H9 (cell line): Measurements from ENCODE around the gene DGLUCY. TPM values are rescaled to one million over a fixed set of nuclear protein-coding genes. Genes with fewer than 3 reads are reported as not detected.
A peak's percentile ranks its signal among the peaks of the same experiment; 100 is the strongest.

Source experiments
- DNase-seq: peaks from one replicate; pipeline ENCODE4 v3.0.0-alpha.2; 2017
- H2AFZ ChIP-seq: one replicate; pipeline ENCODE4 v1.6.1; 2013; ENCODE audit warnings: mild to moderate bottlenecking, low read length, control low read depth, moderate library complexity
- H2AK5ac ChIP-seq: 2 replicates; pipeline ENCODE4 v1.6.1; 2013; ENCODE audit warnings: low read length, control low read depth, mixed read lengths; ENCODE audit not compliant: insufficient read length
- H2BK120ac ChIP-seq: one replicate; pipeline ENCODE4 v1.6.1; 2013; ENCODE audit warnings: low read depth, mild to moderate bottlenecking, low read length, control low read depth, inconsistent platforms; ENCODE audit not compliant: poor library complexity, severe bottlenecking
- H2BK12ac ChIP-seq: 2 replicates; pipeline ENCODE4 v1.6.1; 2013; ENCODE audit warnings: low read length, control low read depth, mixed read lengths, low read depth; ENCODE audit not compliant: insufficient read length
- H2BK15ac ChIP-seq: 2 replicates; pipeline ENCODE4 v1.6.1; 2013; ENCODE audit warnings: low read depth, low read length, control low read depth
- H2BK20ac ChIP-seq: one replicate; pipeline ENCODE4 v1.6.1; 2013; ENCODE audit warnings: low read depth, mild to moderate bottlenecking, low read length, control low read depth, inconsistent platforms; ENCODE audit not compliant: poor library complexity, severe bottlenecking
- H2BK5ac ChIP-seq: 2 replicates; pipeline ENCODE4 v1.6.1; 2013; ENCODE audit warnings: low read length, control low read depth, mixed read lengths; ENCODE audit not compliant: insufficient read length
- H3K14ac ChIP-seq: 2 replicates; pipeline ENCODE4 v1.6.1; 2013; ENCODE audit warnings: low read length, control low read depth; ENCODE audit not compliant: insufficient read depth
- H3K18ac ChIP-seq: 2 replicates; pipeline ENCODE4 v1.6.1; 2013; ENCODE audit warnings: low read depth, mild to moderate bottlenecking, mixed read lengths, low read length, control low read depth; ENCODE audit not compliant: insufficient read length
- H3K23ac ChIP-seq: 2 replicates; pipeline ENCODE4 v1.6.1; 2013; ENCODE audit warnings: low read length, control low read depth, mixed read lengths, low read depth; ENCODE audit not compliant: insufficient read length
- H3K23me2 ChIP-seq: 2 replicates; pipeline ENCODE4 v1.6.1; 2013; ENCODE audit warnings: low read depth, mild to moderate bottlenecking, mixed read lengths, low read length, control low read depth; ENCODE audit not compliant: insufficient read length, poor library complexity, severe bottlenecking
- H3K27ac ChIP-seq: 2 replicates; pipeline ENCODE4 v1.5.1; 2013; ENCODE audit warnings: low read length, control low read depth, mixed read lengths, low read depth; ENCODE audit not compliant: insufficient read length
- H3K27me3 ChIP-seq: 2 replicates; pipeline ENCODE4 v1.6.1; 2013; ENCODE audit warnings: low read length, control low read depth, inconsistent platforms; ENCODE audit not compliant: insufficient read depth
- H3K4ac ChIP-seq: 2 replicates; pipeline ENCODE4 v1.6.1; 2013; ENCODE audit warnings: low read depth, mild to moderate bottlenecking, control low read depth, inconsistent platforms, low read length, moderate library complexity
- H3K4me1 ChIP-seq: 2 replicates; pipeline ENCODE4 v1.6.1; 2013; ENCODE audit warnings: low read length, control low read depth, inconsistent platforms; ENCODE audit not compliant: insufficient read depth
- H3K4me2 ChIP-seq: 2 replicates; pipeline ENCODE4 v1.6.1; 2013; ENCODE audit warnings: low read length, control low read depth, mixed read lengths; ENCODE audit not compliant: insufficient read length, insufficient read depth
- H3K56ac ChIP-seq: 2 replicates; pipeline ENCODE4 v1.6.1; 2013; ENCODE audit warnings: low read depth, mild to moderate bottlenecking, mixed read lengths, low read length, control low read depth; ENCODE audit not compliant: insufficient read length
- H3K79me1 ChIP-seq: 2 replicates; pipeline ENCODE4 v1.6.1; 2013; ENCODE audit warnings: low read depth, mild to moderate bottlenecking, moderate library complexity, low read length, control low read depth, inconsistent platforms; ENCODE audit not compliant: insufficient read depth, poor library complexity, severe bottlenecking
- H3K79me2 ChIP-seq: 2 replicates; pipeline ENCODE4 v1.6.1; 2013; ENCODE audit warnings: low read length, control low read depth, inconsistent platforms; ENCODE audit not compliant: insufficient read depth
- H3K9ac ChIP-seq: 2 replicates; pipeline ENCODE4 v1.6.1; 2013; ENCODE audit warnings: low read length, control low read depth, mixed read lengths; ENCODE audit not compliant: insufficient read length; ENCODE audit errors: extremely low read depth
- H3K9me3 ChIP-seq: one replicate; pipeline ENCODE4 v1.6.1; 2013; ENCODE audit warnings: low read depth, low read length, inconsistent platforms; ENCODE audit not compliant: control insufficient read depth
- H3T11ph ChIP-seq: one replicate; pipeline ENCODE4 v1.6.1; 2013; ENCODE audit warnings: mild to moderate bottlenecking, low read length, control low read depth, inconsistent platforms
- H4K20me1 ChIP-seq: one replicate; pipeline ENCODE4 v1.6.1; 2013; ENCODE audit not compliant: control insufficient read depth, insufficient read length, insufficient read depth
- H4K5ac ChIP-seq: 2 replicates; pipeline ENCODE4 v1.6.1; 2013; ENCODE audit warnings: low read depth, mild to moderate bottlenecking, mixed read lengths, low read length, control low read depth; ENCODE audit not compliant: insufficient read length
- H4K8ac ChIP-seq: replicated peaks from 2 replicates; pipeline ENCODE4 v1.6.1; 2013; ENCODE audit warnings: low read length, control low read depth, mixed read lengths, low read depth; ENCODE audit not compliant: insufficient read length
- H4K91ac ChIP-seq: 2 replicates; pipeline ENCODE4 v1.6.1; 2013; ENCODE audit warnings: low read depth, mild to moderate bottlenecking, moderate library complexity, mixed read lengths, low read length, control low read depth; ENCODE audit not compliant: insufficient read length
- H3K27ac Mint-ChIP-seq, 3 experiments: 2 replicates in 2 of 3; 3 replicates in 1 of 3; pipeline ENCODE4 v1.8.0; 2020 to 2021; ENCODE audit warnings: mixed read lengths in 3 of 3, mild to moderate bottlenecking in 1 of 3, moderate library complexity in 1 of 3
- H3K27me3 Mint-ChIP-seq: 2 replicates; pipeline ENCODE4 v1.8.0; 2021; ENCODE audit warnings: low read depth, mild to moderate bottlenecking, moderate library complexity, mixed read lengths
- H3K36me3 Mint-ChIP-seq, 3 experiments: 2 replicates in 2 of 3; 3 replicates in 1 of 3; pipeline ENCODE4 v1.8.0; 2020 to 2021; ENCODE audit warnings: low read depth in 3 of 3, mixed read lengths in 3 of 3; ENCODE audit not compliant: insufficient read depth in 1 of 3
- H3K4me1 Mint-ChIP-seq, 2 experiments: 2 replicates each; pipeline ENCODE4 v1.8.0; 2020; ENCODE audit warnings: mixed read lengths in 2 of 2
- H3K4me3 Mint-ChIP-seq, 2 experiments: 2 replicates in 1 of 2; 3 replicates in 1 of 2; pipeline ENCODE4 v1.8.0; 2020 to 2021; ENCODE audit warnings: mild to moderate bottlenecking in 2 of 2, mixed read lengths in 2 of 2, moderate library complexity in 1 of 2
- H3K9me3 Mint-ChIP-seq, 2 experiments: 2 replicates in 1 of 2; 3 replicates in 1 of 2; pipeline ENCODE4 v1.8.0; 2020; ENCODE audit warnings: mild to moderate bottlenecking in 2 of 2, mixed read lengths in 2 of 2, moderate library complexity in 1 of 2
- WGBS: extraction: QIAGEN DNeasy Blood & Tissue Kit; methylation state at CpG from one replicate; pipeline ENCODE4 v1.1.7; 2013; ENCODE audit warnings: missing lambda C conversion rate, low lambda C conversion rate, mixed read lengths; ENCODE audit not compliant: insufficient read length; ENCODE audit errors: extremely low coverage; 5-methylcytosine and 5-hydroxymethylcytosine counted together
- total RNA-seq: library from RNA; stranded (reverse); gene quantifications from 2 replicates; pipeline ENCODE4 v1.2.1, GENCODE V29; 2021
- TF ChIP-seq, protein P1 (sequence below): fragments of 200-600 bp; sonication (generic); conservative IDR thresholded peaks from 3 replicates; pipeline ENCODE4 v1.8.0; 2021; ENCODE audit warnings: antibody characterized with exemption, mild to moderate bottlenecking

DGLUCY gene
- total RNA-seq, 1 experiment from 2014 or later = 29.6 TPM

DNA sequence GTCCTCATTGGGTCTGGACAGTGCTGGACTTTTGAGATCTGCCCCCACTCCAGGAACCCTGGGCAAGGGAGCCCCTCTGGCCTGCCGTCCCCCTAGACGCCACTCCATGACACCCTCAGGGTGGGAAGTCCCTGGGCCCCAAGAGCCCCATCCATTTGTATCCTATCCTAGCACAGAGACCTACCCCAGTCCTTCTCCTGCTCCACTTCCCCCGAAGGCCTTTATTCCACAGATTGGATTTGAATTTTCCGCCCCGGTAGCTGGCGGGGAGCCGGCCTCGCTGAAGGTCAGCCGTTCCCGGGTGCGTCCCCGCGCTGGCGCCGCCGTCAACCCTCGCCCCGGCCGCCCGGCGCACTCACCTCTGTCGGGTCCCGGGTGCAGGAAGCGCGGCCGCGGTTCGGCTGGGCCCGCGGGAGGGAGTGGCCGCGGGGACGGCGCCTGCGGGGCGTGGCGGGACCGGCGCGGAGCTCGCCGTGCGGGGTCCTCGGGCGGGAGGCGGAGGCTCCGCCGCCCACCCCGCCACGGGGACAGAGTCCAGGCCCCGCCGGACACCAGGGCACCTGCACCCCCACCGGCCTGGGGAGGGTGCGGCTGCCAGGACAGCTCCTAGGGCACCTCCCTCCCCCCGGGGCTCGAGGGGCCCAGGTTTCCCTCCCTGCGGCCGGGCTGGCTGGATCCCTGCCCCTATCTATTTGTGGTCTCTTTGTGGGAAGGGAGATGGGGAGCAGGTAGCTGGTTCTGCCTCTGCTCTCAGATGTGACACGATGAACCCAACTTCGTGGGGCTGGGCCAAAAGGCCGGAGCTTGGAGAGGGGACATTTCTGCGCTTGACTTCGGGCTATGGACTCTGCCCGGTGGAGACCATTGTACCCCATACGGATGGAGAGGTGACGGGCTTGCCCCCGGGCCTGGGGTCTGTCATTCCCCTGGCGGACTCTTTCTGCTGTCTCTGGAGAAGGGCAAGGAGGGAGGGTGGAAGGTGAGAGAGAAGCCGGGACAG is 150.6 kb downstream of the DGLUCY start:
- peak overlapping the region; percentile 68 to 82 for H3K4me3 Mint-ChIP-seq
- peak overlapping the region; percentile 83 for H3K4me2 ChIP-seq
- H3K27ac ChIP-seq = no peak overlapping the region
- peaks cover 16% of the 10 kb centered on the region for H3K23me2 ChIP-seq
- peaks cover 2 to 5% of the 10 kb centered on the region in 2 experiments; a peak in 2 of 5 replicates for H3K9me3 Mint-ChIP-seq
- peaks cover 40% of the 10 kb centered on the region for H3K27me3 Mint-ChIP-seq
- no peaks in the 10 kb centered on the region for H4K20me1 ChIP-seq
- H2BK20ac ChIP-seq = no peak overlapping the region
- H3K79me1 ChIP-seq = no peaks in the 10 kb centered on the region
- H3K9ac ChIP-seq = no peak overlapping the region
- H3K27ac Mint-ChIP-seq = peak overlapping the region in 2 of 3 experiments; percentile 46 to 61; a peak in 2 of 7 replicates
- no peaks in the 10 kb centered on the region for H3K4me1 ChIP-seq
- H3K4ac ChIP-seq = no peak overlapping the region
- no peaks in the 10 kb centered on the region for H3K9me3 ChIP-seq
- H3K79me2 ChIP-seq = no peaks in the 10 kb centered on the region
- H3T11ph ChIP-seq = no peak overlapping the region
- no peak overlapping the region for H4K91ac ChIP-seq
- H3K23ac ChIP-seq = no peak overlapping the region
- H2BK15ac ChIP-seq = 0 out of 2 replicates have a peak overlapping the region, but pooled peaks have one; percentile 18
- H3K14ac ChIP-seq = peak overlapping the region; percentile 30; the same call in 1 of the 2 replicates
- H4K8ac ChIP-seq = no peak overlapping the region
- H3K4me1 Mint-ChIP-seq = peaks cover 10 to 22% of the 10 kb centered on the region in 2 experiments
- H3K18ac ChIP-seq = no peak overlapping the region
- TF ChIP-seq, protein P1, sequence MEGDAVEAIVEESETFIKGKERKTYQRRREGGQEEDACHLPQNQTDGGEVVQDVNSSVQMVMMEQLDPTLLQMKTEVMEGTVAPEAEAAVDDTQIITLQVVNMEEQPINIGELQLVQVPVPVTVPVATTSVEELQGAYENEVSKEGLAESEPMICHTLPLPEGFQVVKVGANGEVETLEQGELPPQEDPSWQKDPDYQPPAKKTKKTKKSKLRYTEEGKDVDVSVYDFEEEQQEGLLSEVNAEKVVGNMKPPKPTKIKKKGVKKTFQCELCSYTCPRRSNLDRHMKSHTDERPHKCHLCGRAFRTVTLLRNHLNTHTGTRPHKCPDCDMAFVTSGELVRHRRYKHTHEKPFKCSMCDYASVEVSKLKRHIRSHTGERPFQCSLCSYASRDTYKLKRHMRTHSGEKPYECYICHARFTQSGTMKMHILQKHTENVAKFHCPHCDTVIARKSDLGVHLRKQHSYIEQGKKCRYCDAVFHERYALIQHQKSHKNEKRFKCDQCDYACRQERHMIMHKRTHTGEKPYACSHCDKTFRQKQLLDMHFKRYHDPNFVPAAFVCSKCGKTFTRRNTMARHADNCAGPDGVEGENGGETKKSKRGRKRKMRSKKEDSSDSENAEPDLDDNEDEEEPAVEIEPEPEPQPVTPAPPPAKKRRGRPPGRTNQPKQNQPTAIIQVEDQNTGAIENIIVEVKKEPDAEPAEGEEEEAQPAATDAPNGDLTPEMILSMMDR = no peak
- WGBS = no CpG with 5 or more reads among the region's 69 CpGs
- DNase-seq = peak; percentile 41
- H2AK5ac ChIP-seq = no peak overlapping the region
- H4K5ac ChIP-seq = no peak overlapping the region
- no peak overlapping the region for H2BK120ac ChIP-seq
- no peaks in the 10 kb centered on the region; a peak in 2 of 7 replicates for H3K36me3 Mint-ChIP-seq
- H2BK5ac ChIP-seq = no peak overlapping the region
- no peak overlapping the region for H2BK12ac ChIP-seq
- H3K27me3 ChIP-seq = peaks cover 3% of the 10 kb centered on the region; the same call in 1 of the 2 replicates
- H3K56ac ChIP-seq = no peak overlapping the region
- no peak overlapping the region for H2AFZ ChIP-seq
